Measurements from ENCODE around the gene HAPLN1. TPM values are rescaled to one million over a fixed set of nuclear protein-coding genes. Genes with fewer than 3 reads are reported as not detected.
A peak's percentile ranks its signal among the peaks of the same experiment; 100 is the strongest.

HAPLN1 gene
- total and polyA plus RNA-seq, 2 of the 4 experiments (the other 2 are of a cell fraction): under 0.01 to 0.07 TPM

GRCh38 chr5:83632874-83633273, 87.8 kb downstream of the HAPLN1 start:
- intact Hi-C loops (cut with micrococcal nuclease): no loop called here
- no peak overlapping the region for H2BK5ac ChIP-seq (ENCODE audit: low read depth, low read length, poor library complexity, severe bottlenecking)

More at GRCh38 chr5:83632874-83633273, 87.8 kb downstream of the HAPLN1 start:
- Histone ChIP-seq H3K27ac (ENCODE audit: insufficient read depth, low read length) (no peak overlapping the region), H4K5ac (ENCODE audit: low read depth, low read length) (no peak overlapping the region), H2AK9ac (replicated peaks; ENCODE audit: low read depth, low read length, poor library complexity) (no peak overlapping the region), H3K56ac (ENCODE audit: extremely low read depth, insufficient read depth, low read length) (no peak overlapping the region), H3K9ac (ENCODE audit: low read depth, low read length) (no peak overlapping the region), H3K4me2 (ENCODE audit: low read depth, low read length) (no peak overlapping the region), H3K9me3 (ENCODE audit: control insufficient read depth, insufficient read depth, low read length) (no peaks in the 10 kb centered on the region), H3K36me3 (ENCODE audit: control insufficient read depth, insufficient read depth, low read length) (no peaks in the 10 kb centered on the region), H3K23ac (ENCODE audit: low read depth, low read length) (no peak overlapping the region), H2BK20ac (ENCODE audit: low read depth, low read length) (no peak overlapping the region), H2AFZ (replicated peaks; ENCODE audit: low read length, poor library complexity) (no peak overlapping the region), H2BK120ac (ENCODE audit: low read depth, low read length) (no peak overlapping the region), H3K4me1 (ENCODE audit: control insufficient read depth, insufficient read depth, low read length) (peaks cover 2% of the 10 kb centered on the region), H3K79me1 (ENCODE audit: low read depth in 1 of 2, low read length in 2 of 2) (no peaks in the 10 kb centered on the region), H4K20me1 (ENCODE audit: insufficient read depth, low read length) (no peaks in the 10 kb centered on the region), H3K4me3 (ENCODE audit: insufficient read depth, low read depth, low read length) (no peak overlapping the region), H4K8ac (ENCODE audit: low read depth in 2 of 2, low read length in 2 of 2) (no peak overlapping the region), H2BK15ac (ENCODE audit: low read depth, low read length) (no peak overlapping the region), H3K9me1 (ENCODE audit: insufficient read depth, low read length) (no peaks in the 10 kb centered on the region), H2AK5ac (ENCODE audit: low read depth, low read length) (no peak overlapping the region), H3K27me3 (ENCODE audit: control insufficient read depth, insufficient read depth, low read length) (peaks cover 5% of the 10 kb centered on the region), H3K4ac (ENCODE audit: low read depth, low read length) (no peak overlapping the region), H3K18ac (ENCODE audit: low read depth, low read length) (no peak overlapping the region), H4K91ac (ENCODE audit: insufficient read depth, low read depth, low read length) (no peak overlapping the region), H3K14ac (replicated peaks; ENCODE audit: low read depth, low read length) (no peak overlapping the region)
- ChIA-PET CTCF (interaction anchor here (1.0 to 1.3 kb wide), 3 partner anchors 8 to 24 kb away, joined by 3 to 5 read pairs (median 3); no protein-coding TSS in a partner anchor), POLR2A (ENCODE audit: unreplicated experiment) (no interaction called here)
- no peak for TF ChIP-seq USF2 (IDR thresholded peaks at IDR 0.05; ENCODE audit: low read depth, low read length)
- TF ChIP-seq BHLHE40 (IDR thresholded peaks at IDR 0.05; ENCODE audit: low read depth, low read length): 0 out of 2 replicates have a peak, but pooled peaks have one; percentile 26
- TF ChIP-seq CHD1 (IDR thresholded peaks at IDR 0.05; ENCODE audit: low read depth, low read length): no peak
- TF ChIP-seq FOS (IDR thresholded peaks at IDR 0.05; ENCODE audit: low read depth, low read length): peak; percentile 33; the same call in 1 of the 2 replicates
- TF ChIP-seq MAFK (IDR thresholded peaks at IDR 0.05; ENCODE audit: low read depth, low read length): 0 out of 2 replicates have a peak, but pooled peaks have one; percentile 7
- peak; percentile 26 for TF ChIP-seq RCOR1 (IDR thresholded peaks at IDR 0.05; ENCODE audit: insufficient replicate concordance, low read length)
- dilution Hi-C loops (cut with HindIII; ENCODE audit: low sequenced_read_pairs, unreplicated experiment) (no loop called here), in situ Hi-C loops (cut with MboI; ENCODE audit: low sequenced_read_pairs) (no loop called here)
- DNase-seq (peak; percentile 84), ATAC-seq (ENCODE audit: low read depth) (peak; percentile 95)
- no TSS peak for BruUV-seq (replicated peaks)
- no CpG with 5 or more reads among the region's 4 CpGs for WGBS, 2 experiments (ENCODE audit: extremely low coverage in 2 of 2, insufficient read length in 1 of 2)
